Measurements from ENCODE around the gene ADAT2. TPM values are rescaled to one million over a fixed set of nuclear protein-coding genes. Genes with fewer than 3 reads are reported as not detected.
A peak's percentile ranks its signal among the peaks of the same experiment; 100 is the strongest.

The ADAT2 gene
- total and polyA plus RNA-seq, 2 donors (not counting 3 experiments of a cell fraction or from before 2014, with no cell fraction given): 5.4 to 9.8 TPM

GRCh38 chr6:143400258-143401067 lies 50.0 kb downstream of the ADAT2 start:
- TF ChIP-seq POLR2AphosphoS5 (IDR thresholded peaks at IDR 0.05; ENCODE audit: insufficient read depth, low read depth, low read length) (no peak), FOS (IDR thresholded peaks at IDR 0.05; ENCODE audit: borderline replicate concordance, insufficient read depth, low read length) (no peak), JUN (IDR thresholded peaks at IDR 0.05; ENCODE audit: borderline replicate concordance, insufficient read depth, insufficient read length, low read depth) (no peak), POLR2A (IDR thresholded peaks at IDR 0.05; ENCODE audit: low read depth, low read length) (no peak), GATA2 (IDR thresholded peaks at IDR 0.05; ENCODE audit: insufficient read depth, insufficient read length, low read depth, low read length) (no peak), MYC (IDR thresholded peaks at IDR 0.05; ENCODE audit: low read depth, low read length) (no peak), MAX (IDR thresholded peaks at IDR 0.05; ENCODE audit: insufficient read depth, insufficient read length) (no peak), CTCF (IDR thresholded peaks at IDR 0.05; ENCODE audit: extremely low read depth in 1 of 2, insufficient read depth in 1 of 2, low read depth in 1 of 2, low read length in 2 of 2) (no peak), EZH2 (IDR thresholded peaks at IDR 0.05; ENCODE audit: borderline replicate concordance, low read depth, low read length, severe bottlenecking) (no peak)
- no TSS peak for BruUV-seq (replicated peaks)
- Histone ChIP-seq H3K9me3 (replicated peaks; ENCODE audit: control insufficient read depth, insufficient read depth, low read length) (no peaks in the 10 kb centered on the region), H3K4me1 (ENCODE audit: control insufficient read depth, extremely low read depth, insufficient read depth, low read length) (peaks cover 2% of the 10 kb centered on the region), H3K4me3 (replicated peaks in 1 of 3; ENCODE audit: insufficient read depth in 1 of 3, low read depth in 1 of 3, low read length in 3 of 3) (no peak overlapping the region), H4K20me1 (replicated peaks; ENCODE audit: control insufficient read depth, extremely low read depth, insufficient read depth, low read length) (no peaks in the 10 kb centered on the region), H3K4me2 (ENCODE audit: insufficient read depth, low read length) (no peak overlapping the region), H3K27ac (ENCODE audit: insufficient read depth, low read depth, low read length) (no peak overlapping the region), H3K9ac (replicated peaks; ENCODE audit: extremely low read depth, insufficient read depth, low read length) (no peak overlapping the region), H2AFZ (ENCODE audit: low read depth, low read length) (no peak overlapping the region), H3K36me3 (ENCODE audit: control insufficient read depth in 2 of 2, extremely low read depth in 1 of 2, insufficient read depth in 2 of 2, low read length in 2 of 2) (no peaks in the 10 kb centered on the region), H3K27me3 (ENCODE audit: control insufficient read depth in 2 of 2, insufficient read depth in 2 of 2, low read length in 2 of 2) (no peaks in the 10 kb centered on the region), H3K79me2 (ENCODE audit: control insufficient read depth, insufficient read depth, low read length) (no peaks in the 10 kb centered on the region), H3K9me1 (replicated peaks; ENCODE audit: control insufficient read depth, extremely low read depth, insufficient read depth, low read length) (no peaks in the 10 kb centered on the region)
- POLR2A ChIA-PET: no interaction called here
- FAIRE-seq (peak; percentile 50), DNase-seq (ENCODE audit: low read depth, low spot score) (no peak)
- CTCF ChIA-PET: interaction anchor here (0.7 to 1.9 kb wide), 5 partner anchors 13 to 156 kb away, joined by 3 to 5 read pairs (median 3); no protein-coding TSS in a partner anchor
- dilution Hi-C loops (cut with MboI; ENCODE audit: extremely low pct_ligation_motif_present, low sequenced_read_pairs) (no loop called here), intact Hi-C loops (cut with micrococcal nuclease) (no loop called here)
